Liver (tissue), 9 donors: ENCODE data around the gene SNAP47. TPM values are rescaled to one million over a fixed set of nuclear protein-coding genes. Genes with fewer than 3 reads are reported as not detected.
"Not testable (repeated sequence)": the region's sequence is repeated elsewhere in the genome, so short reads cannot be mapped to it uniquely, and the experiment has no call there.

Experiments used
- DNase-seq: peaks from one replicate; pipeline ENCODE4 v3.0.0-alpha.2; 2017; ENCODE audit warnings: low spot score
- H3K27ac ChIP-seq, 2 donors: one replicate each; pipeline ENCODE4 v1.7.0; 2013; ENCODE audit warnings: inconsistent platforms in 2 of 2, low read length in 2 of 2, control low read depth in 1 of 2, low read depth in 1 of 2, mild to moderate bottlenecking in 1 of 2
- H3K27me3 ChIP-seq, 4 donors: one replicate each; pipeline versions ENCODE4 v1.6.1 to v1.7.0; 2013; ENCODE audit warnings: low read length in 3 of 4, inconsistent platforms in 1 of 4, mild to moderate bottlenecking in 1 of 4, moderate library complexity in 1 of 4; ENCODE audit not compliant: control insufficient read depth in 4 of 4, insufficient read depth in 4 of 4
- H3K36me3 ChIP-seq, 4 donors: one replicate each; pipeline versions ENCODE4 v1.6.1 to v1.7.0; 2013; ENCODE audit warnings: low read length in 3 of 4, mild to moderate bottlenecking in 3 of 4, low read depth in 1 of 4, moderate library complexity in 1 of 4; ENCODE audit not compliant: control insufficient read depth in 4 of 4, insufficient read depth in 3 of 4
- H3K4me1 ChIP-seq, 4 donors: one replicate each; pipeline versions ENCODE4 v1.6.1 to v1.7.0; 2013; ENCODE audit warnings: low read length in 3 of 4, mild to moderate bottlenecking in 3 of 4, moderate library complexity in 1 of 4; ENCODE audit not compliant: control insufficient read depth in 4 of 4, insufficient read depth in 4 of 4
- H3K4me3 ChIP-seq, 3 donors: one replicate each; pipeline versions ENCODE4 v1.6.1 to v1.7.0; 2013; ENCODE audit warnings: low read length in 3 of 3, control low read depth in 1 of 3, low read depth in 1 of 3, mild to moderate bottlenecking in 1 of 3
- H3K9ac ChIP-seq, 2 donors: one replicate each; pipeline ENCODE4 v1.7.0; 2013; ENCODE audit warnings: low read length in 2 of 2, mild to moderate bottlenecking in 2 of 2, moderate library complexity in 2 of 2, control low read depth in 1 of 2, low read depth in 1 of 2
- H3K9me3 ChIP-seq, 4 donors: one replicate each; pipeline versions ENCODE4 v1.6.1 to v1.7.0; 2013; ENCODE audit warnings: low read length in 3 of 4; ENCODE audit not compliant: control insufficient read depth in 4 of 4
- EGR1 ChIP-seq, 2 donors: IDR thresholded peaks; 2 replicates each; pipeline ENCODE4 v1.6.1; 2016 to 2018; ENCODE audit warnings: antibody characterized with exemption in 2 of 2, low read depth in 2 of 2
- FOXA2 ChIP-seq: IDR thresholded peaks from 2 replicates; pipeline ENCODE4 v1.6.1; 2016; ENCODE audit warnings: antibody characterized with exemption
- HNF4G ChIP-seq: IDR thresholded peaks from 2 replicates; pipeline ENCODE4 v1.6.1; 2016; ENCODE audit warnings: antibody characterized with exemption
- JUND ChIP-seq, 2 donors: IDR thresholded peaks; 2 replicates each; pipeline ENCODE4 v1.6.1; 2016; ENCODE audit warnings: antibody characterized with exemption in 2 of 2
- NR2F2 ChIP-seq: IDR thresholded peaks from 2 replicates; pipeline ENCODE4 v1.6.1; 2016; ENCODE audit warnings: antibody characterized with exemption
- WGBS: extraction: QIAGEN DNeasy Blood & Tissue Kit; methylation state at CpG from one replicate; pipeline ENCODE4 v1.1.7; 2013; 5-methylcytosine and 5-hydroxymethylcytosine counted together
- polyA plus RNA-seq, 2 donors: library from polyadenylated mRNA; stranded (reverse) in 1 of 2; unstranded in 1 of 2; fragments of 200-250 nt in 1 of 2; fragments of >200 nt in 1 of 2; fragmentation: Nextera tagmentation in 1 of 2; extraction: Ambion mirVana in 1 of 2; gene quantifications; one replicate each; pipeline versions ENCODE4 v1.2.1 to v1.2.3, GENCODE V29; 2013 to 2015
- total RNA-seq, 2 donors: library from RNA; depleted of rRNA; stranded (reverse); fragments of >200 nt; gene quantifications; one replicate each; pipeline ENCODE4 v1.2.3, GENCODE V29; 2014
- TF ChIP-seq, protein P1 (sequence below): IDR thresholded peaks from 2 replicates; pipeline ENCODE4 v1.6.1; 2016; ENCODE audit warnings: antibody characterized with exemption, mild to moderate bottlenecking
- TF ChIP-seq, protein P2 (sequence below): fragments of 150-350 bp; IDR thresholded peaks from 2 replicates; pipeline ENCODE4 v1.5.1; 2017; ENCODE audit warnings: improper control_type of control experiment, low read depth, low read length; ENCODE audit not compliant: missing input control
- TF ChIP-seq, protein P3 (sequence below): IDR thresholded peaks from 2 replicates; pipeline ENCODE4 v1.6.1; 2016; ENCODE audit warnings: antibody characterized with exemption
- TF ChIP-seq, protein P4 (sequence below): IDR thresholded peaks from 2 replicates; pipeline ENCODE4 v1.6.1; 2016; ENCODE audit warnings: antibody characterized with exemption
- donor health status: healthy.
- donor health status: healthy.
- donor health status: healthy.
- donor health status: healthy.
- donor health status: healthy.

SNAP47 gene
- total and polyA plus RNA-seq, 4 donors: 15.3 to 23.3 (median 16.3) TPM

DNA sequence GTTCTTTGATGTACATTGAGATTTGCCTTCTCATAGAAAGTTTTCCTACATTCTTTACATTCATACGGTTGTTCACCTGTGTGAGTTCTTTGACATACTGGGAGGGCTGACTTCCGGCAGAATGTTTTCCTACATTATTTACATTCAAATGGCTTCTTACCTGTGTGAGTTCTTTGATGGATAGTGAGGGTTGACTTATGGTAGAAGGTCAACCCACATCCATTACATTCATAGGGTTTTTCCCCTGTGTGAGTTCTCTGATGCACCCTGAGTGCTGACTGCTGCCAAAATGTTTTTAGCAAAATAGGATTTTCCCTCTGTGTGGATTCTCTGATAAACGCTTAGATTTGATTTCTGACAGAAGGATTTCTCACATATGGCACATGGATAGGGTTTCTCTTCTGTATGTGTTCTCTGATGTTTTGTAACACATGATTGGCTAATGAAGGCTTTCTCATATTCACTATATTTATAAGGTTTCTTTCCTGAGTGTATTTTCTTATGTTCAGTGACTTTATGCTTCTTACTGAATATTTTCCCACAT lies 37.8 kb upstream of the SNAP47 start:
- no peak for DNase-seq
- WGBS: 80% methylated on average over 3 of the region's 3 CpGs
- H3K4me1 ChIP-seq: no peaks in the 10 kb centered on the region
- H3K36me3 ChIP-seq: no peaks in the 10 kb centered on the region
- H3K9me3 ChIP-seq: peaks cover 20 to 51% (median 35%) of the 10 kb centered on the region in 4 donors
- H3K27me3 ChIP-seq: no peaks in the 10 kb centered on the region
- TF ChIP-seq, protein P1, sequence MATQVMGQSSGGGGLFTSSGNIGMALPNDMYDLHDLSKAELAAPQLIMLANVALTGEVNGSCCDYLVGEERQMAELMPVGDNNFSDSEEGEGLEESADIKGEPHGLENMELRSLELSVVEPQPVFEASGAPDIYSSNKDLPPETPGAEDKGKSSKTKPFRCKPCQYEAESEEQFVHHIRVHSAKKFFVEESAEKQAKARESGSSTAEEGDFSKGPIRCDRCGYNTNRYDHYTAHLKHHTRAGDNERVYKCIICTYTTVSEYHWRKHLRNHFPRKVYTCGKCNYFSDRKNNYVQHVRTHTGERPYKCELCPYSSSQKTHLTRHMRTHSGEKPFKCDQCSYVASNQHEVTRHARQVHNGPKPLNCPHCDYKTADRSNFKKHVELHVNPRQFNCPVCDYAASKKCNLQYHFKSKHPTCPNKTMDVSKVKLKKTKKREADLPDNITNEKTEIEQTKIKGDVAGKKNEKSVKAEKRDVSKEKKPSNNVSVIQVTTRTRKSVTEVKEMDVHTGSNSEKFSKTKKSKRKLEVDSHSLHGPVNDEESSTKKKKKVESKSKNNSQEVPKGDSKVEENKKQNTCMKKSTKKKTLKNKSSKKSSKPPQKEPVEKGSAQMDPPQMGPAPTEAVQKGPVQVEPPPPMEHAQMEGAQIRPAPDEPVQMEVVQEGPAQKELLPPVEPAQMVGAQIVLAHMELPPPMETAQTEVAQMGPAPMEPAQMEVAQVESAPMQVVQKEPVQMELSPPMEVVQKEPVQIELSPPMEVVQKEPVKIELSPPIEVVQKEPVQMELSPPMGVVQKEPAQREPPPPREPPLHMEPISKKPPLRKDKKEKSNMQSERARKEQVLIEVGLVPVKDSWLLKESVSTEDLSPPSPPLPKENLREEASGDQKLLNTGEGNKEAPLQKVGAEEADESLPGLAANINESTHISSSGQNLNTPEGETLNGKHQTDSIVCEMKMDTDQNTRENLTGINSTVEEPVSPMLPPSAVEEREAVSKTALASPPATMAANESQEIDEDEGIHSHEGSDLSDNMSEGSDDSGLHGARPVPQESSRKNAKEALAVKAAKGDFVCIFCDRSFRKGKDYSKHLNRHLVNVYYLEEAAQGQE: no peak
- TF ChIP-seq, protein P2, sequence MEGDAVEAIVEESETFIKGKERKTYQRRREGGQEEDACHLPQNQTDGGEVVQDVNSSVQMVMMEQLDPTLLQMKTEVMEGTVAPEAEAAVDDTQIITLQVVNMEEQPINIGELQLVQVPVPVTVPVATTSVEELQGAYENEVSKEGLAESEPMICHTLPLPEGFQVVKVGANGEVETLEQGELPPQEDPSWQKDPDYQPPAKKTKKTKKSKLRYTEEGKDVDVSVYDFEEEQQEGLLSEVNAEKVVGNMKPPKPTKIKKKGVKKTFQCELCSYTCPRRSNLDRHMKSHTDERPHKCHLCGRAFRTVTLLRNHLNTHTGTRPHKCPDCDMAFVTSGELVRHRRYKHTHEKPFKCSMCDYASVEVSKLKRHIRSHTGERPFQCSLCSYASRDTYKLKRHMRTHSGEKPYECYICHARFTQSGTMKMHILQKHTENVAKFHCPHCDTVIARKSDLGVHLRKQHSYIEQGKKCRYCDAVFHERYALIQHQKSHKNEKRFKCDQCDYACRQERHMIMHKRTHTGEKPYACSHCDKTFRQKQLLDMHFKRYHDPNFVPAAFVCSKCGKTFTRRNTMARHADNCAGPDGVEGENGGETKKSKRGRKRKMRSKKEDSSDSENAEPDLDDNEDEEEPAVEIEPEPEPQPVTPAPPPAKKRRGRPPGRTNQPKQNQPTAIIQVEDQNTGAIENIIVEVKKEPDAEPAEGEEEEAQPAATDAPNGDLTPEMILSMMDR: no peak
- TF ChIP-seq EGR1 (IDR thresholded peaks at IDR 0.05; ENCODE audit: low read depth in 2 of 2) (no peak), NR2F2 (no peak), JUND (IDR thresholded peaks at IDR 0.05) (no peak), FOXA2 (no peak), HNF4G (no peak)
- TF ChIP-seq, protein P3, sequence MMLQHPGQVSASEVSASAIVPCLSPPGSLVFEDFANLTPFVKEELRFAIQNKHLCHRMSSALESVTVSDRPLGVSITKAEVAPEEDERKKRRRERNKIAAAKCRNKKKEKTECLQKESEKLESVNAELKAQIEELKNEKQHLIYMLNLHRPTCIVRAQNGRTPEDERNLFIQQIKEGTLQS: no peak
- TF ChIP-seq, protein P4, sequence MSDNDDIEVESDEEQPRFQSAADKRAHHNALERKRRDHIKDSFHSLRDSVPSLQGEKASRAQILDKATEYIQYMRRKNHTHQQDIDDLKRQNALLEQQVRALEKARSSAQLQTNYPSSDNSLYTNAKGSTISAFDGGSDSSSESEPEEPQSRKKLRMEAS: no peak
- no peak overlapping the region for H3K9ac ChIP-seq
- H3K4me3 ChIP-seq: peak overlapping the region in 2 of 3 donors; percentile 9 to 20
- no peak overlapping the region for H3K27ac ChIP-seq

DNA sequence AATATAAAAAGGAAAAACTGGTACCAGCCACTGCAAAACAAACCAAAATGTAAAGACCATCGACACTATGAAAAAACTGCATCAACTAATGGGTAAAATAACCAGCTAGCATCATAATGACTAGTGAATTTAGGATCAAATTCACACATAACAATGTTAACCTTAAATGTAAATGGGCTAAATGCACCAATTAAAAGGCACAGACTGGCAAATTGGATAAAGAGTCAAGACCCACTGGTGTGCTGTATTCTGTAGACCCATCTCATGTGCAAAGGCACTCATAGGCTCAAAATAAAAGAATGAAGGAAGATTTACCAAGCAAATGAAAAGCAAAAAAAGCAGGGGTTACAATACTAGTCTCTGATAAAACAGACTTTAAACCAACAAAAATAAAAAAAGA lies 33.6 kb upstream of the SNAP47 start:
- not testable (repeated sequence) for H3K27ac ChIP-seq, H3K4me3 ChIP-seq, H3K27me3 ChIP-seq, DNase-seq, H3K4me1 ChIP-seq, H3K36me3 ChIP-seq, H3K9ac ChIP-seq
- peaks cover 12 to 23% (median 17%) of the 10 kb centered on the region in 4 donors for H3K9me3 ChIP-seq
- WGBS: 69% methylated on average over 1 of the region's 1 CpG

DNA sequence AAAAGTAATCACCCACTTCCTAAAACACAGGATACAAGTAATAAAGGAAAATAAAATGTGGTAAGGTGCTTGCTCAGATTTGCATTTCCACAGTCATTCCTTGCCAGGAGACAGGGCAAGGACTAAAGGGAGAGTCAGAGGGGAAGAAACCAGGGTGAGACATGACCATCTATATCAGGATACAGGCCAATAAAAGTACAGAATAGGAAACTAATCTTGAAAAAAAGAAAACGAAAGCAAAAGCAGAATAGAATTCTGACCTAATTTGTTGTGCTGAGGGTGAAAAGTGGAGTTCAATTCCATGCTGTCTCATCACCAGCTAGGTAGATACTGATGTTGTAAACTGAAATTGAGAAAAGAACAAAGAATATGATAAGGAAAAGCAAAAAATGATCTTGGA lies 27.4 kb upstream of the SNAP47 start:
- peak overlapping the region in 1 of 3 donors; percentile 42 for H3K4me3 ChIP-seq
- H3K9ac ChIP-seq: no peak overlapping the region
- no peaks in the 10 kb centered on the region for H3K36me3 ChIP-seq
- peaks cover 0 to 9% (median 4%) of the 10 kb centered on the region in 4 donors for H3K9me3 ChIP-seq
- no peak for DNase-seq
- H3K4me1 ChIP-seq: no peaks in the 10 kb centered on the region
- H3K27ac ChIP-seq: no peak overlapping the region
- H3K27me3 ChIP-seq: no peaks in the 10 kb centered on the region
- TF ChIP-seq EGR1 (IDR thresholded peaks at IDR 0.05; ENCODE audit: low read depth in 2 of 2): no peak
- TF ChIP-seq, protein P4: no peak
- TF ChIP-seq NR2F2: no peak
- WGBS: 40% methylated on average over 1 of the region's 1 CpG
